RWPE1 (cell line): Measurements from ENCODE around the gene ACACB.

ENCODE experiments used
- CTCF ChIA-PET: fragments of 350-600 bp; sonication (Branson Sonifier 250); formaldehyde crosslinking; extraction: SDS; loops from one replicate; lab custom pipeline; 2021; lab: Yijun Ruan, JAX
- POLR2A ChIA-PET: fragments of 400-600 bp; formaldehyde crosslinking; extraction: SDS; loops from one replicate; lab custom pipeline; 2020; ENCODE audit warnings: antibody characterized with exemption; ENCODE audit not compliant: low non-redundant PET; lab: Yijun Ruan, JAX
- DNase-seq: peaks from one replicate; pipeline ENCODE4 v3.0.0; 2012; ENCODE audit warnings: low spot score
- H3K27ac ChIP-seq: fragments of 450-650 bp; 2 replicates; pipeline ENCODE4 v1.5.1; 2017
- CTCF ChIP-seq: fragments of 450-650 bp; conservative IDR thresholded peaks from 2 replicates; pipeline ENCODE4 v1.5.1; 2017; ENCODE audit warnings: low read depth, mild to moderate bottlenecking

Gene ACACB

GRCh38 chr12:109310247-109311125, 194.1 kb downstream of the ACACB start:
- H3K27ac ChIP-seq: no peak overlapping the region
- TF ChIP-seq CTCF: no peak
- CTCF ChIA-PET: no interaction called here
- DNase-seq: no peak
- POLR2A ChIA-PET: no interaction called here
